SK-N-SH (cell line): ENCODE data around the gene PDGFB. TPM values are rescaled to one million over a fixed set of nuclear protein-coding genes. Genes with fewer than 3 reads are reported as not detected.

Experiments
- CTCF ChIA-PET: fragments of 300-600, 350-600 bp; formaldehyde crosslinking; extraction: SDS; loops from one replicate; lab custom pipeline; 2021; lab: Yijun Ruan, JAX
- POLR2A ChIA-PET: fragments of 350-600 bp; sonication (Branson Sonifier 250); formaldehyde crosslinking; extraction: SDS; loops from one replicate; lab custom pipeline; 2020; ENCODE audit warnings: antibody characterized with exemption, inconsistent platforms; lab: Yijun Ruan, JAX
- DNase-seq: peaks from one replicate; pipeline ENCODE4 v3.0.0; 2012
- H2AFZ ChIP-seq: fragments of 200-600 bp; sonication (generic); 2 replicates; pipeline ENCODE4 v1.8.1; 2016; ENCODE audit warnings: antibody characterized with exemption, mild to moderate bottlenecking, low read depth
- H3F3A ChIP-seq: fragments of 200-600 bp; sonication (generic); replicated peaks from 2 replicates; pipeline ENCODE3; 2016; ENCODE audit warnings: antibody characterized with exemption, mild to moderate bottlenecking; ENCODE audit not compliant: insufficient read depth
- H3K27ac ChIP-seq, 2 experiments: fragments of 200-500 bp in 1 of 2; fragments of 200-600 bp in 1 of 2; sonication (Bioruptor generic) in 1 of 2; sonication (generic), shearing (Covaris generic) in 1 of 2; 2 replicates each; pipeline versions ENCODE4 v1.5.1 to v1.6.1; 2014 to 2016; ENCODE audit warnings: low read depth in 2 of 2, inconsistent platforms in 1 of 2, low read length in 1 of 2, mild to moderate bottlenecking in 1 of 2, mixed read lengths in 1 of 2
- H3K27me3 ChIP-seq: fragments of 200-600 bp; sonication (generic), shearing (Covaris generic); 2 replicates; pipeline ENCODE4 v1.6.1; 2016; ENCODE audit warnings: mixed run types; ENCODE audit not compliant: insufficient read depth
- H3K36me3 ChIP-seq, 2 experiments: fragments of 200-500 bp in 1 of 2; fragments of 200-600 bp in 1 of 2; sonication (Bioruptor generic) in 1 of 2; sonication (generic) in 1 of 2; replicated peaks in 1 of 2; 2 replicates each; pipeline versions ENCODE3 to v1.5.1; 2014 to 2016; ENCODE audit warnings: low read length in 1 of 2, mild to moderate bottlenecking in 1 of 2; ENCODE audit not compliant: insufficient read depth in 2 of 2, control insufficient read depth in 1 of 2
- H3K4me1 ChIP-seq, 2 experiments: fragments of 200-500 bp in 1 of 2; fragments of 200-600 bp in 1 of 2; sonication (Bioruptor generic) in 1 of 2; sonication (generic), shearing (Covaris generic) in 1 of 2; 2 replicates each; pipeline versions ENCODE4 v1.5.1 to v1.6.1; 2014 to 2016; ENCODE audit warnings: low read depth in 1 of 2, low read length in 1 of 2, mixed run types in 1 of 2; ENCODE audit not compliant: insufficient read depth in 2 of 2, control insufficient read depth in 1 of 2
- H3K4me2 ChIP-seq: fragments of 200-600 bp; sonication (generic), shearing (Covaris generic); 2 replicates; pipeline ENCODE4 v1.6.1; 2017; ENCODE audit warnings: mixed run types
- H3K4me3 ChIP-seq, 2 experiments: fragments of 200-500 bp in 1 of 2; fragments of 200-600 bp in 1 of 2; sonication (Bioruptor generic) in 1 of 2; sonication (generic), shearing (Covaris generic) in 1 of 2; 2 replicates each; pipeline versions ENCODE4 v1.5.1 to v1.8.1; 2014 to 2016; ENCODE audit warnings: low read depth in 2 of 2, inconsistent platforms in 1 of 2, low read length in 1 of 2, mild to moderate bottlenecking in 1 of 2, mixed read lengths in 1 of 2, moderate library complexity in 1 of 2
- H3K79me2 ChIP-seq: fragments of 200-600 bp; sonication (generic); 2 replicates; pipeline ENCODE4 v1.8.1; 2017; ENCODE audit warnings: mild to moderate bottlenecking; ENCODE audit not compliant: insufficient read depth
- H3K9ac ChIP-seq: fragments of 200-600 bp; sonication (generic); 2 replicates; pipeline ENCODE4 v1.6.1; 2017; ENCODE audit warnings: mixed run types
- H3K9me2 ChIP-seq: fragments of 200-600 bp; sonication (generic); 2 replicates; pipeline ENCODE4 v1.6.1; 2017; ENCODE audit warnings: mixed run types
- H3K9me3 ChIP-seq: fragments of 200-600 bp; sonication (generic); 2 replicates; pipeline ENCODE4 v1.6.1; 2017; ENCODE audit warnings: mixed run types, mild to moderate bottlenecking, moderate library complexity
- H4K20me1 ChIP-seq: fragments of 200-600 bp; sonication (generic); 2 replicates; pipeline ENCODE4 v1.6.1; 2017; ENCODE audit warnings: mild to moderate bottlenecking, mixed run types; ENCODE audit not compliant: insufficient read depth
- CHD2 ChIP-seq: fragments of 150-350 bp; IDR thresholded peaks from 2 replicates; pipeline ENCODE4 v1.6.1; 2018; ENCODE audit warnings: low read length; ENCODE audit not compliant: partially characterized antibody
- ELF1 ChIP-seq: IDR thresholded peaks from 2 replicates; pipeline ENCODE4 v1.4.0; 2012
- GABPA ChIP-seq: IDR thresholded peaks from 2 replicates; pipeline ENCODE4 v1.4.0; 2012; ENCODE audit warnings: low read depth, mild to moderate bottlenecking
- GATA2 ChIP-seq: sonication (generic); formaldehyde crosslinking; IDR thresholded peaks from 2 replicates; pipeline ENCODE4 v1.5.0; 2020; ENCODE audit warnings: mild to moderate bottlenecking, missing genetic modification reagents
- MEF2A ChIP-seq: IDR thresholded peaks from 2 replicates; pipeline ENCODE4 v1.4.0; 2012; ENCODE audit warnings: low read depth, borderline replicate concordance
- MXI1 ChIP-seq: IDR thresholded peaks from 2 replicates; pipeline ENCODE4 v1.6.1; 2012; ENCODE audit warnings: mild to moderate bottlenecking, low read depth, low read length, improper control_type of control experiment
- NRF1 ChIP-seq: IDR thresholded peaks from 2 replicates; pipeline ENCODE4 v1.6.1; 2012; ENCODE audit warnings: low read depth, mild to moderate bottlenecking, low read length
- POLR2AphosphoS5 ChIP-seq: IDR thresholded peaks from 2 replicates; pipeline ENCODE4 v1.6.1; 2012; ENCODE audit warnings: low read depth, low read length
- RAD21 ChIP-seq: IDR thresholded peaks from 2 replicates; pipeline ENCODE4 v1.6.1; 2012; ENCODE audit warnings: mild to moderate bottlenecking, low read length
- RXRA ChIP-seq: IDR thresholded peaks from 2 replicates; pipeline ENCODE4 v1.4.0; 2012; ENCODE audit warnings: low read depth, mild to moderate bottlenecking, borderline replicate concordance
- TEAD4 ChIP-seq: IDR thresholded peaks from 2 replicates; pipeline ENCODE4 v1.4.0; 2012; ENCODE audit warnings: mild to moderate bottlenecking, borderline replicate concordance; ENCODE audit not compliant: insufficient read depth
- YY1 ChIP-seq: IDR thresholded peaks from 2 replicates; pipeline ENCODE4 v1.4.0; 2012; ENCODE audit warnings: low read depth, mild to moderate bottlenecking
- WGBS: methylation state at CpG from one replicate; pipeline ENCODE4 v1.1.6; 2017; ENCODE audit warnings: low lambda C conversion rate; 5-methylcytosine and 5-hydroxymethylcytosine counted together
- polyA plus RNA-seq, 3 experiments: library from polyadenylated mRNA; depleted of rRNA; stranded (reverse); fragments of >200 nt; gene quantifications; 2 replicates each; pipeline ENCODE4 v1.2.3, GENCODE V29; 2012
- TF ChIP-seq, protein P1 (sequence below): fragments of 200-600 bp; sonication (generic); IDR thresholded peaks from 2 replicates; pipeline ENCODE4 v1.6.1; 2017; ENCODE audit warnings: antibody characterized with exemption, mild to moderate bottlenecking, moderate library complexity
- TF ChIP-seq, protein P2 (sequence below): IDR thresholded peaks from 2 replicates; pipeline ENCODE4; 2012

PDGFB gene
- polyA plus RNA-seq, 1 of the 3 experiments (the other 2 are of a cell fraction): 0.44 TPM

GRCh38 chr22:39175353-39176142 lies 69.2 kb downstream of the PDGFB start:
- Histone ChIP-seq H3F3A (peaks cover 4% of the 10 kb centered on the region), H3K4me1 (peaks cover 4 to 9% of the 10 kb centered on the region in 2 experiments; a peak in 2 of 4 replicates), H3K4me3 (no peak overlapping the region), H3K36me3 (no peaks in the 10 kb centered on the region), H4K20me1 (no peaks in the 10 kb centered on the region), H3K9me2 (no peaks in the 10 kb centered on the region), H2AFZ (no peak overlapping the region), H3K27me3 (no peaks in the 10 kb centered on the region), H3K4me2 (no peak overlapping the region), H3K79me2 (no peaks in the 10 kb centered on the region), H3K9ac (no peak overlapping the region), H3K9me3 (no peaks in the 10 kb centered on the region), H3K27ac (peak overlapping the region in 1 of 2 experiments; percentile 67; a peak in 2 of 4 replicates)
- WGBS: no CpG with 5 or more reads among the region's 18 CpGs
- no peak for DNase-seq
- CTCF ChIA-PET: no interaction called here
- no peak for TF ChIP-seq RXRA
- TF ChIP-seq CHD2: no peak
- TF ChIP-seq, protein P1, sequence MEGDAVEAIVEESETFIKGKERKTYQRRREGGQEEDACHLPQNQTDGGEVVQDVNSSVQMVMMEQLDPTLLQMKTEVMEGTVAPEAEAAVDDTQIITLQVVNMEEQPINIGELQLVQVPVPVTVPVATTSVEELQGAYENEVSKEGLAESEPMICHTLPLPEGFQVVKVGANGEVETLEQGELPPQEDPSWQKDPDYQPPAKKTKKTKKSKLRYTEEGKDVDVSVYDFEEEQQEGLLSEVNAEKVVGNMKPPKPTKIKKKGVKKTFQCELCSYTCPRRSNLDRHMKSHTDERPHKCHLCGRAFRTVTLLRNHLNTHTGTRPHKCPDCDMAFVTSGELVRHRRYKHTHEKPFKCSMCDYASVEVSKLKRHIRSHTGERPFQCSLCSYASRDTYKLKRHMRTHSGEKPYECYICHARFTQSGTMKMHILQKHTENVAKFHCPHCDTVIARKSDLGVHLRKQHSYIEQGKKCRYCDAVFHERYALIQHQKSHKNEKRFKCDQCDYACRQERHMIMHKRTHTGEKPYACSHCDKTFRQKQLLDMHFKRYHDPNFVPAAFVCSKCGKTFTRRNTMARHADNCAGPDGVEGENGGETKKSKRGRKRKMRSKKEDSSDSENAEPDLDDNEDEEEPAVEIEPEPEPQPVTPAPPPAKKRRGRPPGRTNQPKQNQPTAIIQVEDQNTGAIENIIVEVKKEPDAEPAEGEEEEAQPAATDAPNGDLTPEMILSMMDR: no peak
- TF ChIP-seq GATA2 (CRISPR knock-in tag): no peak
- TF ChIP-seq, protein P2, sequence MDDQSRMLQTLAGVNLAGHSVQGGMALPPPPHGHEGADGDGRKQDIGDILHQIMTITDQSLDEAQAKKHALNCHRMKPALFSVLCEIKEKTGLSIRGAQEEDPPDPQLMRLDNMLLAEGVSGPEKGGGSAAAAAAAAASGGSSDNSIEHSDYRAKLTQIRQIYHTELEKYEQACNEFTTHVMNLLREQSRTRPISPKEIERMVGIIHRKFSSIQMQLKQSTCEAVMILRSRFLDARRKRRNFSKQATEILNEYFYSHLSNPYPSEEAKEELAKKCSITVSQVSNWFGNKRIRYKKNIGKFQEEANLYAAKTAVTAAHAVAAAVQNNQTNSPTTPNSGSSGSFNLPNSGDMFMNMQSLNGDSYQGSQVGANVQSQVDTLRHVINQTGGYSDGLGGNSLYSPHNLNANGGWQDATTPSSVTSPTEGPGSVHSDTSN: no peak
- TF ChIP-seq GABPA: no peak
- no peak for TF ChIP-seq RAD21
- no peak for TF ChIP-seq POLR2AphosphoS5
- no peak for TF ChIP-seq ELF1
- no peak for TF ChIP-seq YY1
- TF ChIP-seq MXI1: no peak
- TF ChIP-seq TEAD4: no peak
- TF ChIP-seq NRF1: no peak
- TF ChIP-seq MEF2A: no peak
- POLR2A ChIA-PET: interaction anchor here (0.7 kb wide), 1 partner anchor 343 kb away, joined by 3 read pairs; no protein-coding TSS in a partner anchor
